ENCODE measurements around the gene CDCP2.
"Not testable (repeated sequence)": the region's sequence is repeated elsewhere in the genome, so short reads cannot be mapped to it uniquely, and the experiment has no call there.

CDCP2 gene

GRCh38 chr1:54117815-54118563 is 34.8 kb downstream of the CDCP2 start:
- no peak for DNase-seq (ENCODE audit: low read depth in 4 of 4, low spot score in 1 of 4)

DNA sequence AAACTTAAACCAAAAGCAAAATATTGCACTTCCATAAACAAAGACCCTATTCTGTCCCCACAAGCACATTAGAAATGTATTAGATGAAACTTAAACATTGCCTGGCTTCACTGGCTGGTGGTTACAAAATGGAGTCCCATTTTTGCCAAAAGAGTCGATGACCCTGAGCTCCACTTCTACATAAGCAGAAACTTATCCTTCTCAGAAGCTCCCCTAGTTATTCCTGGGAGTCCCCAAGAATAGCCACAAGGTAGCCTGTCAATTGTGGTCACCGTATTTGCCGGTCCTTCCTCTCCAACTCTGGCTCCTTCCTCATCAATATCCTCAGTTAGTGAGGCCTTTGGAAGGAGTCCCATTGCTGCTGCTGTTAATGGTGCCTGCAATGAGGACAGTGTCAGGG is 37.3 kb downstream of the CDCP2 start:
- DNase-seq (ENCODE audit: low read depth in 4 of 4, low spot score in 1 of 4) = no peak

GRCh38 chr1:54114955-54115354 is 37.8 kb downstream of the CDCP2 start:
- DNase-seq (ENCODE audit: low read depth in 4 of 4, low spot score in 1 of 4) = no peak

DNA sequence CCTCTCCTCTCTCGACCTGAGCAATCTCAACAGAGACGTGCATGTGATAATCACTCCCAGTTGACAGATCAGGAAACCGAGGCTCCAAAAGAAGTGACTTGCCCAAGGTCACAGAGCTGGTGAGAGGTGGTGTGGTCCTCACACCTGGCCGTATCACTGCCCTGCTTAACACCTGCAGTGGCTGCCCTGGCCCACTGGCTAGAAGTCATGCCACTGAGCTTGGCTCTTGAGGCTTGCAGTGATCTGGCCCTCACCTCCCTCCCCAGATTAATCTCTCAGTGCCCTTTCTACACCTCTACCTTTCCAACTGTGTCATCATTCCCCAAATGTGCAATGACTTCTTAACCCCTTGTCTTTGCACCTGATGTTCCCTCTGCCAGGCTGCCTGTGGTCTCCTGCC is 38.8 kb downstream of the CDCP2 start:
- DNase-seq (ENCODE audit: low read depth in 4 of 4, low spot score in 1 of 4) = no peak

- DNase-seq (ENCODE audit: low read depth in 4 of 4, low spot score in 1 of 4) = no peak
These were observed 40.0 kb downstream of the CDCP2 start for GRCh38 chr1:54112705-54113368.

DNA sequence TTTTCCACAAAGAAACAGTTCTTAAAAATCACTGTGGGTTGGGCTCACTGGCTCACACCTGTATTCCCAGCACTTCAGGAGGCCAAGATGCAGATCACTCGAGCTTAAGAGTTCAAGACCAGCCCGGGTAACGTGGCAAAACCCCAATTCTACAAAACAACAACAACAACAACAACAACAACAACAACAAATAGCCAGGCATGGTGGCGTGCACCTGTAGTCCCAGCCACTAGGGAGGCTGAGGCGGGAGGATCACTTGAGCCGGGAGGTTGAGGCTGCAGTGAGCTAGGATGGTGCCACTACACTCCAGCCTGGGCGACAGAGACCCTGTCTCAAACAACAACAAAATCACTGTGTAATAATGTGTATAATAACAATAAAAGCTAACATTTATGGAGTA is 40.8 kb downstream of the CDCP2 start:
- no peak for DNase-seq (ENCODE audit: low read depth in 4 of 4, low spot score in 1 of 4)

DNA sequence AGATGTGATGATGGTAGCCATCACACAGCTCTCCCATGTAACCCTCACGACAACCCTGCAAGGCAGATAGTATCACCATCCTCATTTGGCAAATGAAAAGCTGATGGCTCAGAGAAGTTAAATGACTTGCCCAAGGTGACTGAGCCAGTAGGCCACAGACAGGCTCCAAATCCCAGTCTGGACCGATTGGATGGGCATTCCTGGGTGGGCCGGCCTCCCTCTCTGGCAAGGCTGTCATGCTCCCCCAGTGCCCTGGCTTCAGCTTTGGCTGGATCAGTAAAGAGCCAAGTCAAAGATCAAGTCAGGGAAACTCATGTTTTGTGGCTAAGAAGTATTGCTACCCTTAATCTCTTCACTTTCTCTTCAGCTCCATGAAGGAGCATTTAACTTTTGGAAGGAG is 41.2 kb downstream of the CDCP2 start:
- DNase-seq (ENCODE audit: low read depth in 4 of 4, low spot score in 1 of 4) = no peak

DNA sequence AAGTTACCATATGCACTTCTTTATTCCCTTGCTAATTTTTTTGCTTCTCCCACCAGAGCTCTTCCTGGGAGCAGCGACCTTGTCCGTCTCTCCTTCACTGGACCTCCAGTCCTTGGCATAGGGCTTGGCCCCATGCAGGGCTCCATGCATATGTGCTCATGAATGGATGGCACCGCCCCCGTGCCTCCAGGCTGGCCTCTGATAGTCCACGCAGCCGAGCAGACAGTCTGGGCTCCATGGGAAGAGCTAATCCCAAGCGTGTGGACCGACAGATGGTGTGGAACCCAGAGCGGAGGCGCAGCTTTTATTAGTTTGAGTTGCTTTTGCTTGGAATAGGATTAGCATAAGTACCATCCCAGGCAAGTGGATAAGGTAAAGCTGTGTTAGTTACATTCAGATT is 41.8 kb downstream of the CDCP2 start:
- DNase-seq (ENCODE audit: low read depth in 4 of 4, low spot score in 1 of 4) = no peak

GRCh38 chr1:54109129-54110090 is 43.4 kb downstream of the CDCP2 start:
- DNase-seq (ENCODE audit: low read depth in 4 of 4, low spot score in 1 of 4) = no peak

GRCh38 chr1:54108156-54108555 is 44.6 kb downstream of the CDCP2 start:
- DNase-seq (ENCODE audit: low read depth in 4 of 4, low spot score in 1 of 4) = no peak

DNA sequence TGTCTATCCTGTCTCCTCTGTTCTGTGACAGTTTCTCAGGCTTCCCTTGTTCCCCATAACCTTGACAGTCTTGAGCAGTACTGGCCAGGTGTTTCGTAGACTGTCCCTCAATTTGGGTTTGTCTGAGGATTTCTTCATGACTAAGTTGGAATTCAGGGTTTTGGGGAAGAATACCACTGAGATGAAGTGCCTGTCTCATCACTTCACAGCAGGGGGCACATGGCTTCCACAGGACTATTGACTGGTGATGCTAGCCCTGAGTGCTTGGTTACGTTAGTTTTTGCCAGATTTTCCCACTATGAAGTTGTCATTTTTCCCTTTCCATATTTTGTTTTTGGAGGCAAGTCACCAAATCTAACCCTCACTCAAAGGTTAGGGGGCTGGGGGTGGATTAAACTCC is 45.7 kb downstream of the CDCP2 start:
- DNase-seq (ENCODE audit: low read depth in 4 of 4, low spot score in 1 of 4) = no peak

DNA sequence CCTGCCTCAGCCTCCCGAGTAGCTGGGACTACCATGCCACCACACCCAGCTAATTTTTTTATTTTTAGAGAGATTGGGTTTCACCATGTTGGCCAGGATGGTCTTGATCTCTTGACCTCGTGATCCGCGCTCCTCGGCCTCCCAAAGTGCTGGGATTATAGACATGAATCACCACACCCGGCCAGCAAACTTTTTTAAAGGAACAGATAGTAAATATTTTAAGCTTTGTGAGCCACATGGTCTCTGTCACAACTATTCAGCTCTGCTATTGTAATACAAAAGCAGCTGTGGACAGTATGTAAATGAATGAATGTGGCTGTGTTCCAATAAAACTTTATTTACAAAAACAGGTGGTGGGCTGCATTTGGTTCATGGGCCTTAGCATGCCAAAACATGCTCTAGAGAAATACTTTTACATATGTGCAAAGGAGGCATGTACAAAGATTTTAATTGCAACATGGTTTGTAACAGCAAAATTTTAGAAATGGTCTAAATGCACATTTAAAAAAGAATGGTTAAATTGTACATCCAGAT is 47.0 kb downstream of the CDCP2 start:
- DNase-seq (ENCODE audit: low read depth in 4 of 4, low spot score in 1 of 4) = no peak

- DNase-seq (ENCODE audit: low read depth in 4 of 4, low spot score in 1 of 4) = no peak
These were observed 47.7 kb downstream of the CDCP2 start for GRCh38 chr1:54105080-54105479.

DNA sequence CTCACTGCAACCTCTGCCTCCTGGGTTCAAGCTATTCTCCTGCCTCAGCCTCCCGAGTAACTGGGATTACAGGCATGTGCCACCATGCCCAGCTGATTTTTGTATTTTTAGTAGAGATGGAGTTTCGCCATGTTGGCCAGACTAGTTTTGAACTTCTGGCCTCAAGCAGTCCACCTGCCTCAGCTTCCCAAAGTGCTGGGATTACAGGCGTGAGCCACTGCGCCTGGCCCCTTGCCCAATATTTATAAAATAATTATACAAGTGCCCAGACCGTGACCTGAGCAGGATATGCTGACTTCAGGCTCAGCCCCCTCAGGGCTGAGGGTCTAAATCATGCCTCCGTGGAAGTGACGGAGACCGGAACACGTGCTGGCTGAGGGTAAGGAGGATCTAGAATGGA is 48.2 kb downstream of the CDCP2 start:
- DNase-seq (ENCODE audit: low read depth in 4 of 4, low spot score in 1 of 4) = not testable (repeated sequence)

DNA sequence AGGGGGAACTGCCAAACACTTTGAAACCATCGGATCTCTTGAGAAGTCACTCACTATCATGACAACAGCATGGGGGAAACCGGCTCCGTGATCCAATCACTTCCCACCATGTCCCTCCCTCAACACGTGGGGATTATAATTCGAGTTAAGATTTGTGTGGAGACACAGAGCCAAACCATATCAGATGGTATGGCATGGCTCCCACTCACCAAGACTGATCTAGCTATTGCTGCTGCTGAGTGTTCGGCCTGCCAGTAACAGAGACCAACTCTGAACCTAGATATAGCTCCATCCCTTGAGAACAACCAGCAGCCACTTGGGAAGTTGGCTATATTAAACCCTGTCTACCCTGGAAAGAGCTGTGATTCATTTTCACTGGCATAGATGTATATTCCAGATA is 49.4 kb downstream of the CDCP2 start:
- no peak for DNase-seq (ENCODE audit: low read depth in 4 of 4, low spot score in 1 of 4)

- DNase-seq (ENCODE audit: low read depth in 4 of 4, low spot score in 1 of 4) = no peak
These were observed 52.3 kb downstream of the CDCP2 start for GRCh38 chr1:54100500-54100899.

- no peak for DNase-seq (ENCODE audit: low read depth in 4 of 4, low spot score in 1 of 4)
These were observed 53.7 kb downstream of the CDCP2 start for GRCh38 chr1:54099061-54099610.

GRCh38 chr1:54096877-54097240 is 55.9 kb downstream of the CDCP2 start:
- no peak for DNase-seq (ENCODE audit: low read depth in 4 of 4, low spot score in 1 of 4)

GRCh38 chr1:54096227-54096876 is 56.4 kb downstream of the CDCP2 start:
- no peak for DNase-seq (ENCODE audit: low read depth in 4 of 4, low spot score in 1 of 4)

- DNase-seq (ENCODE audit: low read depth in 4 of 4, low spot score in 1 of 4) = no peak
These were observed 57.1 kb downstream of the CDCP2 start for GRCh38 chr1:54095546-54096226.
